ENCODE measurements around the gene ABI3BP. TPM values are rescaled to one million over a fixed set of nuclear protein-coding genes. Genes with fewer than 3 reads are reported as not detected.

ABI3BP gene
- total RNA-seq, 4 donors from 2014 or later = 12.3 to 57.8 (median 22.0) TPM

- no peak for TF ChIP-seq POLR2A (IDR thresholded peaks at IDR 0.05)
- no peak for TF ChIP-seq CTCF (IDR thresholded peaks at IDR 0.05)
- no peak overlapping the region for H3K4me3 ChIP-seq (ENCODE audit: low read depth, poor library complexity, severe bottlenecking)
- DNase-seq (ENCODE audit: low spot score in 2 of 2) = no peak
- 68 to 78% methylated on average over 3 of the region's 3 CpGs for WGBS, 2 donors
- intact Hi-C loops (cut with DNase I; ENCODE audit: low total_unique reads) = loop anchor here (10.0 kb wide), 1 partner anchor 1859 kb away; no protein-coding TSS in a partner anchor
These were observed 247.1 kb downstream of the ABI3BP start for GRCh38 chr3:100746092-100746491.

- no peak for DNase-seq (ENCODE audit: low spot score in 2 of 2)
- TF ChIP-seq POLR2A (IDR thresholded peaks at IDR 0.05) (no peak), CTCF (IDR thresholded peaks at IDR 0.05) (no peak)
- intact Hi-C loops (cut with DNase I; ENCODE audit: low total_unique reads) = loop anchor here (10.0 kb wide), 1 partner anchor 1859 kb away; no protein-coding TSS in a partner anchor
- H3K4me3 ChIP-seq (ENCODE audit: low read depth, poor library complexity, severe bottlenecking) = no peak overlapping the region
These were observed 247.6 kb downstream of the ABI3BP start for GRCh38 chr3:100745617-100746016.

GRCh38 chr3:100744671-100745070 is 248.6 kb downstream of the ABI3BP start:
- DNase-seq (ENCODE audit: low spot score in 2 of 2) = no peak
- WGBS, 2 donors = 93 to 98% methylated on average over 2 of the region's 2 CpGs
- TF ChIP-seq POLR2A (IDR thresholded peaks at IDR 0.05) (no peak), CTCF (IDR thresholded peaks at IDR 0.05) (no peak)
- H3K4me3 ChIP-seq (ENCODE audit: low read depth, poor library complexity, severe bottlenecking) = no peak overlapping the region
- intact Hi-C loops (cut with DNase I; ENCODE audit: low total_unique reads) = loop anchor here (10.0 kb wide), 1 partner anchor 1860 kb away; no protein-coding TSS in a partner anchor

GRCh38 chr3:100743535-100743934 is 249.7 kb downstream of the ABI3BP start:
- WGBS, 2 donors = 83 to 87% methylated on average over 3 of the region's 3 CpGs
- TF ChIP-seq CTCF (IDR thresholded peaks at IDR 0.05) = no peak
- TF ChIP-seq POLR2A (IDR thresholded peaks at IDR 0.05) = no peak
- no peak for DNase-seq (ENCODE audit: low spot score in 2 of 2)
- no peak overlapping the region for H3K4me3 ChIP-seq (ENCODE audit: low read depth, poor library complexity, severe bottlenecking)
- intact Hi-C loops (cut with DNase I; ENCODE audit: low total_unique reads) = loop anchor here (10.0 kb wide), 1 partner anchor 1861 kb away; no protein-coding TSS in a partner anchor

GRCh38 chr3:100740207-100740606 is 253.0 kb downstream of the ABI3BP start:
- 83 to 94% methylated on average over 1 of the region's 1 CpG for WGBS, 2 donors
- no peak for DNase-seq (ENCODE audit: low spot score in 2 of 2)
- H3K4me3 ChIP-seq (ENCODE audit: low read depth, poor library complexity, severe bottlenecking) = no peak overlapping the region
- no peak for TF ChIP-seq CTCF (IDR thresholded peaks at IDR 0.05)
- TF ChIP-seq POLR2A (IDR thresholded peaks at IDR 0.05) = no peak
- intact Hi-C loops (cut with DNase I; ENCODE audit: low total_unique reads) = loop anchor here (10.0 kb wide), 1 partner anchor 1865 kb away; no protein-coding TSS in a partner anchor

- no peak for TF ChIP-seq CTCF (IDR thresholded peaks at IDR 0.05)
- TF ChIP-seq POLR2A (IDR thresholded peaks at IDR 0.05) = no peak
- 36 to 49% methylated on average over 2 of the region's 2 CpGs for WGBS, 2 donors
- intact Hi-C loops (cut with DNase I; ENCODE audit: low total_unique reads) = no loop called here
- DNase-seq (ENCODE audit: low spot score in 2 of 2) = no peak
- H3K4me3 ChIP-seq (ENCODE audit: low read depth, poor library complexity, severe bottlenecking) = no peak overlapping the region
These were observed 255.9 kb downstream of the ABI3BP start for GRCh38 chr3:100737334-100737733.
